ENCODE measurements around the gene SLC66A1.

The SLC66A1 gene

GRCh38 chr1:19344831-19345230 is 32.7 kb downstream of the SLC66A1 start:
- Histone ChIP-seq H4K20me1 (ENCODE audit: insufficient read depth) (no peaks in the 10 kb centered on the region), H3K4me2 (no peak overlapping the region), H3K79me2 (ENCODE audit: insufficient read depth, low read depth) (no peaks in the 10 kb centered on the region), H3K4me3 (IDR thresholded peaks at IDR 0.05; ENCODE audit: insufficient read depth, low read depth, low read length) (no peak overlapping the region), H3K27me3 (ENCODE audit: insufficient read depth, low read depth) (no peaks in the 10 kb centered on the region), H3K4me1 (ENCODE audit: low read depth, poor library complexity, severe bottlenecking) (peaks cover 5% of the 10 kb centered on the region), H2AFZ (ENCODE audit: low read depth) (no peak overlapping the region), H3K27ac (no peak overlapping the region), H3K9ac (no peak overlapping the region), H3K36me3 (ENCODE audit: insufficient read depth) (no peaks in the 10 kb centered on the region)
- TF ChIP-seq, protein P1, sequence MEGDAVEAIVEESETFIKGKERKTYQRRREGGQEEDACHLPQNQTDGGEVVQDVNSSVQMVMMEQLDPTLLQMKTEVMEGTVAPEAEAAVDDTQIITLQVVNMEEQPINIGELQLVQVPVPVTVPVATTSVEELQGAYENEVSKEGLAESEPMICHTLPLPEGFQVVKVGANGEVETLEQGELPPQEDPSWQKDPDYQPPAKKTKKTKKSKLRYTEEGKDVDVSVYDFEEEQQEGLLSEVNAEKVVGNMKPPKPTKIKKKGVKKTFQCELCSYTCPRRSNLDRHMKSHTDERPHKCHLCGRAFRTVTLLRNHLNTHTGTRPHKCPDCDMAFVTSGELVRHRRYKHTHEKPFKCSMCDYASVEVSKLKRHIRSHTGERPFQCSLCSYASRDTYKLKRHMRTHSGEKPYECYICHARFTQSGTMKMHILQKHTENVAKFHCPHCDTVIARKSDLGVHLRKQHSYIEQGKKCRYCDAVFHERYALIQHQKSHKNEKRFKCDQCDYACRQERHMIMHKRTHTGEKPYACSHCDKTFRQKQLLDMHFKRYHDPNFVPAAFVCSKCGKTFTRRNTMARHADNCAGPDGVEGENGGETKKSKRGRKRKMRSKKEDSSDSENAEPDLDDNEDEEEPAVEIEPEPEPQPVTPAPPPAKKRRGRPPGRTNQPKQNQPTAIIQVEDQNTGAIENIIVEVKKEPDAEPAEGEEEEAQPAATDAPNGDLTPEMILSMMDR (conservative IDR thresholded peaks at IDR 0.05; ENCODE audit: low read depth, low read length), result no peak

DNA sequence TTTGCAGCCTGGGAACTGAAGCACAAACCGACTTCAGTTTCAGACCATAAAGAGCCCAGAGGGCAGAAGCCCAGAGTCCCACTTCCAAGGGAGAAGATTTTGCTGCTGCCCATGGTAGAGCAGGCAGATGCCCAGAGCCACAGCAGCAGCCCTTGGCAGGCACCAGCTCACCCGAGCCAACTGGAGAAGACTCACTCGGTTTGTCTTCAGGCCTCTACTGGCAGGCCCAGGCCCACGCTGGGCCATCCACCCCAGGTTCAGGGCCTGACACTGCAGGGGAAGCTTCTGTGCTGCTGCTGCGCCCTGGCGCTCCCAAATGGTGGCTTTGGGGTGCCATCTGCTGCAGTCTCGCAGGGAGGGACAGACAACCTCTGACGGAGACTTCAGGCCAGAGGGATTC is 33.3 kb downstream of the SLC66A1 start:
- H3K36me3 ChIP-seq (ENCODE audit: insufficient read depth), result no peaks in the 10 kb centered on the region
- no peaks in the 10 kb centered on the region for H3K27me3 ChIP-seq (ENCODE audit: insufficient read depth, low read depth)
- H3K4me2 ChIP-seq, result no peak overlapping the region
- no peak overlapping the region for H2AFZ ChIP-seq (ENCODE audit: low read depth)
- TF ChIP-seq, protein P1 (conservative IDR thresholded peaks at IDR 0.05; ENCODE audit: low read depth, low read length), result no peak
- H4K20me1 ChIP-seq (ENCODE audit: insufficient read depth), result no peaks in the 10 kb centered on the region
- H3K27ac ChIP-seq, result no peak overlapping the region
- peaks cover 5% of the 10 kb centered on the region for H3K4me1 ChIP-seq (ENCODE audit: low read depth, poor library complexity, severe bottlenecking)
- H3K9ac ChIP-seq, result no peak overlapping the region
- no peaks in the 10 kb centered on the region for H3K79me2 ChIP-seq (ENCODE audit: insufficient read depth, low read depth)
- H3K4me3 ChIP-seq (IDR thresholded peaks at IDR 0.05; ENCODE audit: insufficient read depth, low read depth, low read length), result no peak overlapping the region

GRCh38 chr1:19346026-19346425 is 33.9 kb downstream of the SLC66A1 start:
- no peak overlapping the region for H3K4me2 ChIP-seq
- H3K27ac ChIP-seq, result no peak overlapping the region
- H2AFZ ChIP-seq (ENCODE audit: low read depth), result no peak overlapping the region
- H4K20me1 ChIP-seq (ENCODE audit: insufficient read depth), result no peaks in the 10 kb centered on the region
- H3K9ac ChIP-seq, result no peak overlapping the region
- H3K36me3 ChIP-seq (ENCODE audit: insufficient read depth), result no peaks in the 10 kb centered on the region
- no peak overlapping the region for H3K4me3 ChIP-seq (IDR thresholded peaks at IDR 0.05; ENCODE audit: insufficient read depth, low read depth, low read length)
- no peaks in the 10 kb centered on the region for H3K27me3 ChIP-seq (ENCODE audit: insufficient read depth, low read depth)
- no peaks in the 10 kb centered on the region for H3K79me2 ChIP-seq (ENCODE audit: insufficient read depth, low read depth)
- TF ChIP-seq, protein P1 (conservative IDR thresholded peaks at IDR 0.05; ENCODE audit: low read depth, low read length), result no peak
- H3K4me1 ChIP-seq (ENCODE audit: low read depth, poor library complexity, severe bottlenecking), result peaks cover 5% of the 10 kb centered on the region

DNA sequence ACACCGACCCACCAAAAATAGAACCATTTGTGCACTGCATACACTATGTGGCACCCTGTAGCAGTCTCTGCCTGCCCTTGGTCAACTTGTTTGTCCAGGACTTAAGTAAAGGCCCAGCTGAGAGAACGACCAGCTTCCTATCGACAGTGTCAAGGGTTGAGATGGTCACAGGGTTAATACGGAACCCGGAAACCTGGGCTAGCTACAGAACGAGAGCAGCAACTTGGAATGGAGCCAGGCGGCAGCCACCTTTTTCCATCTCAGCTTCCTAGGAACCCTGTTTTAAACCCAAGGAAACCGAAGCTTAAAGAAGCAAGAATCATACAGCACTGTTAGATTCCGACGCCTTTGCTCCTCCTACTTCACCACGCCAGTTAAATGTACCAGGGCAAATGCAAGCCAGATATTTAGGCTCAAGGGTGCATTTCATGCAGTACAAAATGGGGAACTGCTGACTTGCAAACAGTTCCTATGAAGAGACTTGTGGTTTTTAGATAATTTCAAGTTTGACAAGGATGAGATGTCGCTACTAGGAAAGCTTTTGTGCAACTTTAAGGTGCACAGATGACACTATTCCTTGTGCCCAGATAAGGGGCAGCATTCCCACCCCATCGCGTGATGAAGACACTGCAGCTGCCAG is 35.5 kb downstream of the SLC66A1 start:
- no peak overlapping the region for H3K9ac ChIP-seq
- H4K20me1 ChIP-seq (ENCODE audit: insufficient read depth), result no peaks in the 10 kb centered on the region
- TF ChIP-seq, protein P1 (conservative IDR thresholded peaks at IDR 0.05; ENCODE audit: low read depth, low read length), result no peak
- H2AFZ ChIP-seq (ENCODE audit: low read depth), result no peak overlapping the region
- no peaks in the 10 kb centered on the region for H3K36me3 ChIP-seq (ENCODE audit: insufficient read depth)
- H3K4me3 ChIP-seq (IDR thresholded peaks at IDR 0.05; ENCODE audit: insufficient read depth, low read depth, low read length), result no peak overlapping the region
- H3K27ac ChIP-seq, result no peak overlapping the region
- H3K4me2 ChIP-seq, result no peak overlapping the region
- H3K27me3 ChIP-seq (ENCODE audit: insufficient read depth, low read depth), result no peaks in the 10 kb centered on the region
- no peaks in the 10 kb centered on the region for H3K79me2 ChIP-seq (ENCODE audit: insufficient read depth, low read depth)
- peaks cover 5% of the 10 kb centered on the region for H3K4me1 ChIP-seq (ENCODE audit: low read depth, poor library complexity, severe bottlenecking)

All from KMS-11 (cell line).